Medulla oblongata (tissue), 1 donor: Measurements from ENCODE around the gene DNAJB8.

ENCODE experiments used
- DNase-seq: peaks from one replicate; pipeline ENCODE4 v3.0.0-alpha.2; 2015; ENCODE audit errors: extremely low spot score

DNAJB8 gene

GRCh38 chr3:128466840-128467541, at the start of gene DNAJB8:
TSS of gene DNAJB8 (minus strand) at chr3:128466890. CDS start at chr3:128463245, 3,645 bp downstream.
- DNase-seq = no peak

- no peak for DNase-seq
Observed at GRCh38 chr3:128515967-128516366, 49.3 kb upstream of the DNAJB8 start.

- DNase-seq = no peak
Observed at GRCh38 chr3:128508852-128509251, 42.2 kb upstream of the DNAJB8 start.

- no peak for DNase-seq
Observed at GRCh38 chr3:128506754-128507153, 40.1 kb upstream of the DNAJB8 start.

GRCh38 chr3:128505771-128506170, 39.1 kb upstream of the DNAJB8 start:
- no peak for DNase-seq

GRCh38 chr3:128504963-128505730, 38.5 kb upstream of the DNAJB8 start:
- DNase-seq = no peak

- no peak for DNase-seq
Observed at GRCh38 chr3:128504533-128504915, 37.8 kb upstream of the DNAJB8 start.

GRCh38 chr3:128503751-128504532, 37.3 kb upstream of the DNAJB8 start:
- DNase-seq = no peak

- DNase-seq = no peak
Observed at GRCh38 chr3:128503164-128503651, 36.5 kb upstream of the DNAJB8 start.

- DNase-seq = no peak
Observed at GRCh38 chr3:128502712-128503111, 36.0 kb upstream of the DNAJB8 start.

GRCh38 chr3:128501431-128501830, 34.7 kb upstream of the DNAJB8 start:
- DNase-seq = no peak

- no peak for DNase-seq
Observed at GRCh38 chr3:128500556-128500955, 33.9 kb upstream of the DNAJB8 start.

- DNase-seq = no peak
Observed at GRCh38 chr3:128499724-128500275, 33.1 kb upstream of the DNAJB8 start.

- DNase-seq = no peak
Observed at GRCh38 chr3:128498901-128499530, 32.3 kb upstream of the DNAJB8 start.

GRCh38 chr3:128498127-128498626, 31.5 kb upstream of the DNAJB8 start:
- no peak for DNase-seq

GRCh38 chr3:128497305-128498126, 30.8 kb upstream of the DNAJB8 start:
- DNase-seq = peak; percentile 67

GRCh38 chr3:128496602-128497304, 30.1 kb upstream of the DNAJB8 start:
- DNase-seq = peak; percentile 9

GRCh38 chr3:128496019-128496601, 29.4 kb upstream of the DNAJB8 start:
- no peak for DNase-seq

GRCh38 chr3:128495435-128495970, 28.8 kb upstream of the DNAJB8 start:
- no peak for DNase-seq
